K562 (cell line): ENCODE measurements around the gene ZNF679. TPM values are rescaled to one million over a fixed set of nuclear protein-coding genes. Genes with fewer than 3 reads are reported as not detected.

ENCODE experiments used
- CHD1 ChIP-seq: fragments of 200-600 bp; sonication (generic); IDR thresholded peaks from one replicate; pipeline ENCODE4 v1.6.1; 2012; ENCODE audit warnings: mild to moderate bottlenecking, moderate library complexity, low read length, inconsistent platforms
- MEF2A ChIP-seq: IDR thresholded peaks from 2 replicates; pipeline ENCODE4 v1.6.1; 2011; ENCODE audit warnings: low read depth, mild to moderate bottlenecking, low read length, moderate library complexity; ENCODE audit not compliant: control insufficient read depth
- MLLT1 ChIP-seq, 2 experiments: fragments of 450-650 bp; IDR thresholded peaks; 2 replicates each; pipeline ENCODE4 v1.6.1; 2016
- MTA1 ChIP-seq: fragments of 450-650 bp; IDR thresholded peaks from 2 replicates; pipeline ENCODE4 v1.6.1; 2017; ENCODE audit warnings: borderline replicate concordance
- NKRF ChIP-seq: fragments of 450-650 bp; IDR thresholded peaks from 2 replicates; pipeline ENCODE4 v1.6.1; 2016; ENCODE audit warnings: borderline replicate concordance
- PBX2 ChIP-seq, 2 experiments: IDR thresholded peaks in 1 of 2; conservative IDR thresholded peaks in 1 of 2; 2 replicates each; pipeline ENCODE4 v1.6.1; 2016; ENCODE audit warnings: low read depth in 2 of 2, mild to moderate bottlenecking in 1 of 2, missing compliant biosample characterization in 1 of 2, missing genetic modification characterization in 1 of 2, moderate library complexity in 1 of 2
- PHB2 ChIP-seq: fragments of 450-650 bp; IDR thresholded peaks from 2 replicates; pipeline ENCODE4 v1.6.1; 2017; ENCODE audit warnings: low read depth
- RB1 ChIP-seq: fragments of 450-650 bp; IDR thresholded peaks from 2 replicates; pipeline ENCODE4 v1.6.1; 2017; ENCODE audit warnings: low read depth, mild to moderate bottlenecking
- SREBF2 ChIP-seq: sonication (generic); formaldehyde crosslinking; IDR thresholded peaks from 2 replicates; pipeline ENCODE4 v1.4.0; 2020; ENCODE audit warnings: mild to moderate bottlenecking, missing genetic modification reagents
- U2AF2 ChIP-seq: fragments of 200-400 bp; formaldehyde crosslinking; optimal IDR thresholded peaks from 2 replicates; pipeline ENCODE3; 2017; ENCODE audit warnings: low read depth, mild to moderate bottlenecking, low read length
- ZBTB12 ChIP-seq: fragments of 250-450 bp; sonication (Bioruptor Pico); IDR thresholded peaks from 2 replicates; pipeline ENCODE4 v1.4.0; 2020
- ZNF12 ChIP-seq: sonication (generic); formaldehyde crosslinking; IDR thresholded peaks from 2 replicates; pipeline ENCODE4 v1.4.0; 2020; ENCODE audit warnings: mild to moderate bottlenecking, missing genetic modification reagents
- ZNF143 ChIP-seq: sonication (generic); formaldehyde crosslinking; IDR thresholded peaks from 2 replicates; pipeline ENCODE4 v1.9.0; 2022; ENCODE audit warnings: mild to moderate bottlenecking, missing genetic modification reagents
- ZNF436 ChIP-seq: fragments of 250-450, 450-650 bp; sonication (Bioruptor Pico); formaldehyde crosslinking; IDR thresholded peaks from 2 replicates; pipeline ENCODE4 v1.7.0; 2020; ENCODE audit warnings: mild to moderate bottlenecking
- ZNF707 ChIP-seq: fragments of 250-450 bp; sonication (Bioruptor Pico); conservative IDR thresholded peaks from 2 replicates; pipeline ENCODE4 v1.8.0; 2022; ENCODE audit warnings: inconsistent platforms, mild to moderate bottlenecking, moderate library complexity
- ZNF766 ChIP-seq: fragments of 200-800 bp; sonication (Bioruptor generic); conservative IDR thresholded peaks from 2 replicates; pipeline ENCODE4 v1.6.1; 2016; ENCODE audit warnings: missing genetic modification characterization, missing compliant biosample characterization
- polyA plus RNA-seq, 8 experiments: library from polyadenylated mRNA; depleted of rRNA in 4 of 8; stranded (reverse) in 5 of 8; unstranded in 3 of 8; fragments of >200 nt; fragmentation: Nextera tagmentation in 2 of 8; fragmentation: Illumina TruSeq in 1 of 8; extraction: Ambion mirVana in 2 of 8; extraction: Trizol in 1 of 8; gene quantifications; 2 replicates each; pipeline versions ENCODE4 v1.2.1 to v1.2.3, GENCODE V29; 2011 to 2014; ENCODE audit warnings: inconsistent platforms in 1 of 8, missing spikeins in 1 of 8
- total RNA-seq, 7 experiments: library from RNA; depleted of rRNA in 6 of 7; stranded (reverse); fragments of >200 nt in 6 of 7; fragmentation: Illumina TruSeq in 2 of 7; extraction: Trizol in 2 of 7; gene quantifications; 2 replicates each; pipeline versions ENCODE4 v1.2.1 to v1.2.3, GENCODE V29; 2011 to 2021; ENCODE audit warnings: low replicate concordance in 1 of 7

The ZNF679 gene
- total and polyA plus RNA-seq, 9 of the 15 experiments (the other 6 are each of a cell fraction or from before 2014, with no cell fraction given), result not detected

GRCh38 chr7:64313740-64314491 is 85.6 kb downstream of the ZNF679 start, which contains the start of gene ZNF736 (continued):
- TF ChIP-seq ZNF707 (CRISPR knock-in tag), result no peak
- TF ChIP-seq U2AF2, result no peak
- TF ChIP-seq ZNF143 (CRISPR knock-in tag), result no peak
- TF ChIP-seq MTA1, result no peak
- TF ChIP-seq SREBF2 (CRISPR knock-in tag), result no peak
- no peak for TF ChIP-seq MEF2A
- no peak for TF ChIP-seq PBX2 (CRISPR knock-in tag; IDR thresholded peaks at IDR 0.05; ENCODE audit: low read depth)
- TF ChIP-seq PBX2 (tag; conservative IDR thresholded peaks at IDR 0.05; ENCODE audit: low read depth), result peak; percentile 58
- no peak for TF ChIP-seq PHB2
- peak in 1 of 2 experiments; percentile 39; a peak in 1 of 4 replicates for TF ChIP-seq MLLT1 (IDR thresholded peaks at IDR 0.05)
- peak; percentile 42; the same call in 1 of the 2 replicates for TF ChIP-seq RB1
- no peak for TF ChIP-seq ZNF436 (CRISPR knock-in tag)
- TF ChIP-seq NKRF, result peak; percentile 46; the same call in 1 of the 2 replicates
- TF ChIP-seq ZBTB12 (CRISPR knock-in tag), result no peak
- no peak for TF ChIP-seq ZNF12 (CRISPR knock-in tag)
- no peak for TF ChIP-seq ZNF766 (CRISPR knock-in tag)
- peak; percentile 57 for TF ChIP-seq CHD1
